ENCODE data around the gene DCN. TPM values are rescaled to one million over a fixed set of nuclear protein-coding genes. Genes with fewer than 3 reads are reported as not detected.
"Not testable (repeated sequence)": the region's sequence is repeated elsewhere in the genome, so short reads cannot be mapped to it uniquely, and the experiment has no call there.

DCN gene, protein sequence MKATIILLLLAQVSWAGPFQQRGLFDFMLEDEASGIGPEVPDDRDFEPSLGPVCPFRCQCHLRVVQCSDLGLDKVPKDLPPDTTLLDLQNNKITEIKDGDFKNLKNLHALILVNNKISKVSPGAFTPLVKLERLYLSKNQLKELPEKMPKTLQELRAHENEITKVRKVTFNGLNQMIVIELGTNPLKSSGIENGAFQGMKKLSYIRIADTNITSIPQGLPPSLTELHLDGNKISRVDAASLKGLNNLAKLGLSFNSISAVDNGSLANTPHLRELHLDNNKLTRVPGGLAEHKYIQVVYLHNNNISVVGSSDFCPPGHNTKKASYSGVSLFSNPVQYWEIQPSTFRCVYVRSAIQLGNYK
- 1,233 TPM for total RNA-seq

DNA sequence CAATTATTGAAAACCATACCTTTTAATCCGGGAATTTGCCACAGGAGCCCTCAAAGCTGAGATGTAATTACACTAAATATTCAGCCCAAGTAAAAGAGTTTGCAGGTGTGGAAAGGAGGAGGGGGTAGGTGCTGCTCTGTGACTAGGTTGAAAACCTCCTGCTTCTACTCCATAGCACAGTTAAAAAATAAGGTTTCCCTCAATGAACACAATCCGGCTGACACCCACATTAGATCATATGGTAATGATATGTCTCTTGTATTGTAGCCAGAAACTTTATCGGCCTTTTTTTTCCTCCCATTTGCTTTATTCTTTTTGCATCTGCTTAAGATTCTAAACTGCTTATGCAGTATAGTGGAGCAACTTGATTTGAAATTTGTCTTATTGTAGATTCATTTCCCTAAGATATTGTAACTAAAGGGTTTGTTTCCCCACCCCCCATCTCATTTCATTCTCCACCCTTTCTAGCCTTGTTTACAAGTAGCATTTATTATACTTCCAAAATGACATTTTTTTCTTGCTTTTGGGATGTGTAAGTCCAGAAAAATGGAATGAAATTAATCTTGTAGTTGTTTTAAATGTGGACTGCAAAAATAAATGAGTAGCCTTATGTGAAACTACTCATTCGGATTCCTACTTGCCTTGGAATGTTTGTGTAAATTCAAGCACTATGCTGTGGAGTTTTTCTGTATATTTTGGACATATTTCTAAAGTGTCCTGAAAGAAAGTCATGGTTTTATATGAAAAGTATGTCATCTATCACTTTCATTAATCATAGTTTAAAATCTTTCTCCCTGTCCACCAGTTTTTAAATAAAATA lies at the start of gene DCN:
Gene DCN, minus strand, starts transcription at position 182 of the 820 bp plus-strand sequence. CDS start 4,265 bp downstream, outside the sequence.
- peak; percentile 89 for DNase-seq

DNA sequence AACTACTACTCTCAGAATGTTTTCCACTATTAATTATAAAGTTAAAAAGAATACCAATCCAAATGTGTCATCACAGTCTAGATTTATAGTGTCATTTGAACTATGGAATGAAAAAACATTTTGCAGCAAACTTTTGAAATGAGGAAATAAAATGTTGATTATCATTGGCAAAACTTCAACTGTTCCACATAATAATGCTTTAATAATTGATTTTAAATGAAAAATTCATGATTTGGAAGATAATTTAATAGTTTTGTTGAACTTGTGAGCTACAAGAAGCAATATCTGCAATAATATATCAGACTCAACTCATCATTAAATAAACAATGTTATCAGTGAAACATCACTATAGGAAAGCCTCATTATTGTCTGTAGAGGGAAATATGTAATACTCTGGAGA lies 48.2 kb upstream of the DCN start:
- DNase-seq: peak; percentile 28

DNA sequence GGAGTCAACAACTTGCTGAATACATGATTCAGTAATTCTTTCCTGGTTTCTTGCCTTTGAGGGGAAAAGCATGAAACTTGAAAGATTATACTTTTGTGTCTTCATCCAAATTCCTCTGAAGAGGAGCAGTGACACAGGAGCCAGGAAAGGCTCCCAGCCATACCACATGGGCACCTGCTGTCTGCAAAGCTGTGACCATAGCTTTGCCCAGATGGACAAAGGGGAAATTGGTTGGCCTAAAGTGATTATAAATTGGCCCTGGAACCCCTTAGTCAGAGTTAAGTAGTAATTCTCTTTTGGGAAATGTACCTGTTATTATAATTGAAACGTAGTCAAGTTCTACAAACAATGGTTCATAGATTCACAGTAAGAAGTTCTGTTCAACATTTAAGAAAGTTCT lies 44.3 kb upstream of the DCN start:
- no peak for DNase-seq

DNA sequence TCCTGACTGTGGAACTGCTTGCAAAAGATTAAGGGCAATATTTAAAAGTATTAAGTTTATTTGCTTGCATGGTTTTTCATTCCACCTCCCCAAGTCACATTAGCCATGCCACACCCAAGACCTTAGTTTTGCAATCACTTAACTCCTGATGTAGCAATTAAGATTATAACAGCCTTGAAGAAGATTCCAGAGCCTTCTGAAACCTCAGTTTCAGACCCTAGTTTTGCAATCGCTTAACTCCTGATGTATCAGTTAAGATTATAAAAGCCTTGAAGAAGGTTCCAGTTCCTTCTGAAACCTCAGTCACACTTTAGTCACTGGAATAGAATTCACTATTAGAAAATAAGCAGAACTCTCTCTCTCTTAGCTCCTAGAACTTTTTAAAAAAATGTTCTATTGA lies 42.7 kb upstream of the DCN start:
- no peak for DNase-seq

DNA sequence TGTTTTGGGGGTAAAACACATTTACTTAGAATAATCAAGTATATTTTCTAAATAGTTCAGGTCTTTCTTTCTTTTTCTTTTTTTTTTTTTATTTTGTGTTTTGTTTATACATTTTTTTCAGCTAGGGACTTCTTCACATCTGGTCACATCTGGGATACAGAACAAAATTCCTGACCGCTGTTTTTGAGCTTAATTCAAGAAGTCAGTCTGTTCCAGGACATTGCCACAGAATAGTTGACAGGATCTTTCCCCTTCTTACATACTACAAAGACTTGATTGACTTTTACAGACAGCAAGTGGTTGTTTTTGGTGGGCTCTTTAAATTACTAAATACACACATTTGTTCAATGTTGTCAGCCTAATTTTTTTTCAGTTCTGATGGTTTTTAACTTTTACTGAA lies 41.8 kb upstream of the DCN start:
- DNase-seq: peak; percentile 67

DNA sequence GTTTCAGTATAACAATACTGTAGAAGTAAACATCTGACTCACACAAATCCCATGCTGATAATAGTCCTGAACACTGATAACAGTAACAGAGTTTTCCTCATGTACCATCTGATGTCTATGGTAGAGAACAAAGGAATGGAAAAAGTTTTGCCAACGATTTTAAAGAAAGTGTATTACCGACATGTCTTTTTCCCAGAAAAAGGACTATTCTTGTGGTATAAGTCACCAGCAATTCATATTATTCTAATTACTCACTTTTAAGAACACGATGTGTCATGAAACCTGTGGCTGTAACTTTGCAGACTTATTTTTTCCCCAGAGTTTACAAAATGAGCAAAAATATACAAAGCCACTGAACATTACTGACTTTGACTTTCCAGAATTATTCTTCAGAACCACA lies 40.1 kb upstream of the DCN start:
- DNase-seq: no peak

DNA sequence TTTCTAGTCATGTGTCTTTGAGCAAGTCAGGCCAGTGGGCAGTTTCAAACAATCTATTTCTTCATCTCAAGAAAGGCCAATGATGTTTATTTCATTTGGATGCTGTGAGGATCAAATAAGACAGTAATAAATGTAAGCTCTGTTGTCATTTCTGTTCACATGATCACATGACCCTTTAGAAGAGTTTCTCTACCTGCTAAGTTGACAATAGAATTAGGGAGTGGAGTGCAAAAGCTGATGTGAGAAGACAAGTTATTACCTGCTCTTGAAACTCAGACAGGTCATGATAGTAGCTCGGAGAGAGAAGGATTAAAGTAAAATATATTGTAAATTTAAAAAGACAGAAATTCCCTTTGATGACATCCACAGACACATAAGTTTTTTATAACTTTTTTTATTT lies 37.3 kb upstream of the DCN start:
- no peak for DNase-seq

DNA sequence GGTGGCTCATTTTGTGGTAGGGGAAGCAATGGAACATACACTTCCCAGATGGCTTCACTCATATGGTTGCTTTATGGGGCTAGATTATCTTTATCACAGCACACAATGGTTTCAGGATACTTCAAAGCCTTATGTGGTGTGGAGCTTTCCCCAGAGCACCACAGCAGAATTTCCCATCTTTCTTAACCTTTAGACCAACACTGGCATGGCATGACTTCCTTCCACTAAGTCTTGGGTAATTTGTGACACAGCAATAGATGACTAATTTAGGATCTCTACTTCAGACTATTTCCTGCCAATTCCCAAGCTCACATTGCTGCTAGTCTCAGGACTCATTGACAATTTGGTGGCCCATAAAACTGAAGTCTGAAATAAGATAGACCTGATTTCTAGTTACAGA lies 36.9 kb upstream of the DCN start:
- no peak for DNase-seq

DNA sequence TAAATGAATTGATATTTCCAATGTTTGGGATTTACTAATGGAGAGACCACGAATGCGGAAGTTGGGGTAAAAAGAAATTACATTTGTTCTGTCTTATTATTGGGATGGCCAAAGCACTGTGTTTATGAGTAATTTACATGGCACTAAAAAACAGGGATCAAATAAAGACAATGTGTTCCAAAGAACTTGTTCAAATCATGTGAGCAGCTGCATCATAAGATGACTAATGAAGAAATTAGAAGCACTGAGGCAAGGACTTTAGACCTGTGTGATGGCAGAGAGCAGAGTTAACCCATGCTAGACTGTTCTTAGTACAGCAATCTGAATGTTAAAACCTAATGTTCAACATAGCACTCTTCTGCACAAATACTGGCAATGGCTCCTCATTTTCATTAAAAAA lies 34.3 kb upstream of the DCN start:
- DNase-seq: no peak

DNA sequence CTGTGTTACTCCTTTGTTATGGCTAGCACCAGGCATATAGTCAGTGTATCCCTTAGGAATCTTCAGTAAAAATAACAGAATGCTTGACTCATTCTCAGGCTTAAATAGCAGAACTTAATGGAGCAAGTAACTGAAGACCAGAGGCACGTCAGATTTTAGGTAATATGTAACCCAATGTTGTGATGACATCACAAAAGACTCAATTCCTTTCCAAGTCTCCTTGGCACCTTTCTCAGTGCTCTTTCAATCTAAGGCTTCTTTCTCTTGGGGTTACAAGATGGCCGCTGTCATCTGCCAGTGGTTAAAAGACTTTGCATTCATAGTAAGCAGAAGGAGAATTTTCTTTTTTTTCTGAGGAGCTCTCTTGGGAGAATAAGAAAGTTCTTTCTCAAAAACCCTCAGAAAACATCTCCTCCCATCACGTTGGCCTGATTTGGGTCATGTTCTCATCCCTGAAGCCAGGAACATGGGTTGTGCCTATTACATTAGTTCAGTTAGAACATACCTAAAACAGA lies 33.4 kb upstream of the DCN start:
- DNase-seq: no peak

DNA sequence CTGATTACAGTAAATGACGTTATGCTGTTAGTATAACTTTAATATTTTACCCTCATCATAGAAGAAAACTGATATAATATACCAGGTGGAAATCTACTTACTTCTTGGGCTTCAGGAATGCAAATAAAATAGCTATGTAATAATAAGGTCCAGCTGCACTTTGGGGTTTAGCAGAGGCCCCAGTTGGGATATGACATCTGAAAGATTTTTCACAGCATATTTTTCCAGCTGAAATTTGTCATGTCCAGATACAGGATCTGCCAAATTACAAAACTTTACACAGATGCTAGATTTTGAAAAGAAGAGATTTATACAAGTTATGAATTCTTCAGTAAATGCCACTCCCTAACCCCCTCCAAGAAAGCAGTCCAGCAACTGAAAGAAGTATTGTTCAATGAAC lies 29.2 kb upstream of the DCN start:
- DNase-seq: peak; percentile 50

DNA sequence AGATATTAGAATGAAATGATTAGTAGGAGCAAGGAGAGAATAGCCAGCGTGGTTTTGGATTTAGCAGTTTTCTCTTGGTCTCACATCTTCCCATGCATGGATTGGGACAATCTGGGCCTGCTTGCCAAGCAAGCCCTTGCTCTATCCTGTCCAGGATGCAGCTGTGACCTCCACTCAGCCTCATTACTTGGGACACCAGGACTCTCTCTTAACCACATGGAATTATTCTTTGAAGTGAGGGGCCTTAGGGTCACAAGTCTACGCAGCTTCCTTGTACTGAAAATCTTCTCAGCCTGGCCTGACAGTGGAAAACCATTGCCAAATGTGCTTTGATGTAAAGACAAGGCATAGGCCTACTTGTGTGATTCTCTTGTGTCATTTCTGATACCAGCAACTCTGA lies 28.0 kb upstream of the DCN start:
- no peak for DNase-seq

DNA sequence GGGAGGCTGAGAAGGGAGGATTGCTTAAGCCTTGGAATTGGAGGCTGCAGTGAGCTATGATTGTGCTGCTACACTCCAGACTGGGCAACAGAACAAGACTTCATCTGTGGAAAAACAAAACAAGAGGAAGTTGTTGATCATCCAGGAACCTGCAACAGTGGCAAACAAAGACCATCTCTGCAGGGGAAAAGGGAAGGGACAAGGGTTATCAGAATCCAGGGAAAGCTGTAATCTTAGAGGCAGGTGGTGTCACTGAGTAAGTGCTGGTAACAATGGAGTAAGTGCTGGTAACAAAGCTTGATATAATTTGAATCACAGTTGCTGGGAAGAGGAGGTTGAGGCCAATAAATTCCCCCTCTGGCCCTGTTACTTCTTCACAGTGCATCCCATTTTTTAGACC lies 27.5 kb upstream of the DCN start:
- no peak for DNase-seq

DNA sequence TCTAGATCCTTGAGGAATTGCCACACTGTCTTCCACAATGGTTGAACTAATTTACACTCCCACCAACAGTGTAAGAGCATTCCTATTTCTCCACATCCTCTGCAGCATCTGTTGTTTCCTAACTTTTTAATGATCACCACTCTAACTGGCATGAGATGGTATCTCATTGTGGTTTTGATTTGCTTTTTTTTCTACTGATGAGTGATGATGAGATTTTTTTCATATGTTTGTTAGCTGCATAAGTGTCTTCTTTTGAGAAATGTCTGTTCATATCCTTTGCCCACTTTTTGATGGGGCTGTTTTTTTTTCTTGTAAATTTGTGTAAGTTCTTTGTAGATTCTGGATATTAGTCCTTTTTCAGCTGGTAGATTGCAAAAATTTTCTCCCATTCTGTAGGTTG lies 24.7 kb upstream of the DCN start:
- not testable (repeated sequence) for DNase-seq

DNA sequence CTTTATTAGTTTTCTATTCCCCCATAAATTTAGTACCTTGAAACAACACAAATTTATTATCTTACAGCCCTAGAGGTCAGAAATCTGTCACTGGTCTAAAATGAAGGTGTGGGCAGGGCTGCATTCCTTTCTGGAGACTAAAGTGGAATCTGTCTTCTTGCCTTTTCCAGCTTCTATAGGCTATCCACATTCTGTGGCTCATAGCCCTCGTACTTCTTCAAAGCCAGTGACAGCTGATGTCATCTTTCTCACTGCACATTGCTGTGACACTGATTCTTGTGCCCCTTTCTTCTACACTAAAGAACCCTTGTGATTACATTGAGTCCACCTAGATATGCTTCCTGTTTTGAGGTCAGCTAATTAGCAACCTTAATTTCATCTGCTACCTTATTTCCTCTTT lies 23.2 kb upstream of the DCN start:
- DNase-seq: no peak

DNA sequence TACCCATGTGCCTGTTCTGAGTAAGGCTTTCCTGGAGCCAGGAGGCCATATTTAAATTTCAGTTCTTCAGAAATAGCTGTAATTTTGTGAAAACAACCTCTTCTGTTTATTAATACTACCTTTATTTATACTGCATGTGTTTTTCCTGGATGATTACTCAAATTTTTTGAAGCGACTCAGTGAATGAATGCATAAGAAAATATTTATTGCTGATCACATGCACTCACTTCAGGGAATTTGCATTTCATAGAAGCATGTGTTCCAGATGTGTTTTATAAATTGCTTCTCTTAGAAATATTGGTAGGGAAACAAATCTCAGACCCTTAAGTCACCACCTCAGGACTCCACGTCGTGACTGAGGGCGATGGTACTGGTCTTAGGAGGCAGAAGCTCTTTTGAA lies 21.8 kb upstream of the DCN start:
- peak; percentile 70 for DNase-seq

DNA sequence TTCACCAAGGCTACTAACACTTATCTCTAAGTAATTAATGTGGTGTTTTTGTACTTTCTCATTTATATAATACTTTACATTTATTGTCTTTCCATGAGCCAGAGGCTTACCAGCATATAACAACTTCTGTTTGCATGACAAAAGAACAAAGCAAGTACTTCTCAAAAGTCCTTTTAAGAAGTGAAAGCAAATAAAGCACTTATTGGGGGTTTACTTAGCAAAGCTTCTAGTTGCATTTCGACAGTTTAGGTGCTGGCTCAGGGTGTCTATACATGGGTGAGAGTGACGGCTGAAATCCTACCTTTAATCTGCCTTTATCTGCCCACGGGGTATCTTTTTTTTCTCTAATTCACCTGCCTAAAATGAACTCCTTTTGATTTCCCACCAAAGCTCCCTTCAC lies 21.0 kb upstream of the DCN start:
- no peak for DNase-seq

DNA sequence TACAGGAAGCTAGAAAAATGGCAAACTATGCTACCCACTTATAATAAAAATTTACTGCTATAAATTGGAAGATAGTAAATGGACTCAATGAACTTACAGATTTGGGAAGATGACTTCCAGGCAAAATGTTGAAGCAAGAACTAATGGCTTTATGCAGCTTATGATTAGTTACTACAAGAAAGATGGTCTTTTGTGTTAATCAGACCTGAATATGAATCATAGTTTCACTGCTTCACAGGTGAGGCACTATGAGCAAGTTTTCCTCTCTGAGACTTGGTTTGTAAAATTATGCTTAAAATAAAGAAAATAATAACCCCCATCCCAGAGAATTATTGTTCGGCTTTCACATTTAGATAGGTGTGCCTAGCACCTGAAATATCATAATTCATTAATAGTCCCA lies 19.8 kb upstream of the DCN start:
- no peak for DNase-seq

DNA sequence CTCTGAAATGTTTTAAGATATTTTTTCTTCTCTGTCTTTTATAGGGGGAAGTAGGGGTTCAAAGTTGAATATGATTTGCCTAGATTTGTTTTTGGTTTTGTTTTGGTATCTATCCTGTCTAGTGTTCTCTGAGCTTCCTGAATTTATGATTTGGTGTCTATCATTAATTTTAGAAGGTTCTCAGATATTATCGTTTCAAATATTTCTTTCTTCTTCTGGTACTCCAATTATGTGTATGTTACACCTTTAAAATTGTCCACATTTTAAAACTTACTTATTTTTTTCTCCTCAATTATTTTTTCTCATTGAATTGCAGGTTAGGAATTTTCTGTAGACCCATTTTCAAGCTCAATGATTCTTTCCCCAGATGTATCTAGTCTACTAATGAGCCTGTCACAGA lies 13.8 kb upstream of the DCN start:
- no peak for DNase-seq

DNA sequence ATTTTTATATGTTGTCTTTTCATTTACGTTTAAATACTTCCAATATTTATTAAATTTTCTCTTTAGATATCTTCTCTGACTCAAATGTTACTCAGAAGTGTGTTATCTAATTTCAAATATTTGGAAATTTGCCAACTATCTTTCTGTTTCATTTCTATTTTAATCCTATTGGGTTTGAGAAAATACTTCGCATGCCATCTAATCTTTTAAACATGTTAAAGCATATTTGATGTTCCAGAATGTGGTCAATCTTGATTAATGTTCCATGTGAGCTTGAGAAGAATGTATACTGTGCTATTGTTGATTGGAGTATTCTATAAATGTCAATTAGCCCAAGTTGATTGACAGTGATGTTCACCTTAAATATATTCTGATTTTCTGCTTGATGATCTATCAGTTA lies 11.9 kb upstream of the DCN start:
- no peak for DNase-seq

DNA sequence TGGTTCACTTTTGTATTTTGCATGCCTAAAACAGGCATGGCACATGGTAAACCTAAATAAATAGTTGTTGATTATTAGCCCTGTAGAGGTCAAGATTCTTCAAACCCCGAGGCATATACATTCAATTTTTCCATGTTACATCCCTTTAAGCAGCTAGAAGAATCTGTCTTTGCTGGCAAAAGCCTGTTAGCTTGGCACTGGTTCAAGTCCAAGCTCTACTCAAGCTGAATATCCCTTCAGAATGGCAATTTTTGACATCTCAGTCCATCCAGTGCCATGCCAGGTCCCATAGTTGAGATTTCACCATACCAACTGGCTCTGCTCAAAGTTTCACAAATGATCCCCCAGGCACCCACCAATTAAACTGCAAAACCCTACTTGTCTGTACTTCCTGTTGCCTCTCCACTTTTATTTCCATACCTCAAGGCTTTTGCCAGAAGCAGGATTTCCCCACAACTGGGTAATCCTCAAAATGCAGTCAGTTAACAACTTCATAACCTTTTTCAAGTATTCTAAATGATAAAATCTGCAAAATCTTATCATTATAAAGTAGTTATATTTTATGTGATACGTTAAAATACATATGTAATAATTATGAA lies 9.0 kb upstream of the DCN start:
- DNase-seq: no peak

DNA sequence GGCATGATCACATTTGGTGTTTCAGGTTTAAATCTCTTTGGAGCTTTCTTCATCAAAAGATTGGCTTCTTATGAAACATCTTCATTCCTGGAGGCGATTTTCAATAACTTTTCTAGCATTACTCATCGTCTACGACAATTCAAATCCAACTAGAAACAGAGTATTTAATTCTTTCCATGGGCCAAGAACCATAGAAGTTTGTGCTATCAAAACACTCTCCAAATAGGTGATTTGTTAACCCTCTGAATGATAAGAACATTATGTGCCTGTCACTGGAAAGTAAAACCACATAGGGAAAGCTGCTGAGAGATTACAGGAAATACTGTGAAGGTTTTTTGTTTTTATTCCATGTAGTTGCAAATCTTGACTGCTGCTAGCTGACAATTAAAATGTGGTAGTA lies 6.9 kb upstream of the DCN start:
- peak; percentile 20 for DNase-seq

DNA sequence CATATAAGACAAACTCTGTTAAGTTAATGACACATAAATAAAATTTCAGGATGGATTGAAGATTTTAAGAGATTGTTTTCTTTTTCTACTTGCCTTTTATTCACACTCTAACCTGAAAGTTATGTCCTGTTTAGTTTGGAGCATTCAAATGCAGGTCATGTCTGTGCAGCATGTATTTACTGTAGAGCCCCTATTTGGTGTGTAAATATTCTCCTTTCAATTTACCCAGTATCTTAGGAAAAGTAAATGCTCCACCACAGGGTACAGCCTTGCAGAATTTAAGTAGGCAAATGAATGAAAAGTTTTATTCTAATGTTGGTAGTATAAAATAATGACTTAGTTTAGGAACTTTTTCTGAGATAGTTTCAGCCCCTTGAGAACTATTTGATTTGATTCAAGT lies 6.2 kb upstream of the DCN start:
- DNase-seq: no peak

Data from skin of body (tissue), 2 donors.